Liver (tissue), 3 donors: ENCODE measurements around the gene TMEM254.

ENCODE experiments used
- EGR1 ChIP-seq, 2 donors: IDR thresholded peaks; 2 replicates each; pipeline ENCODE4 v1.6.1; 2016 to 2018; ENCODE audit warnings: antibody characterized with exemption in 2 of 2, low read depth in 2 of 2
- RAD21 ChIP-seq, 2 donors: IDR thresholded peaks; 2 replicates each; pipeline ENCODE4 v1.6.1; 2016; ENCODE audit warnings: antibody characterized with exemption in 2 of 2, mild to moderate bottlenecking in 2 of 2
- TAF1 ChIP-seq: conservative IDR thresholded peaks from 2 replicates; pipeline ENCODE4 v1.6.1; 2016; ENCODE audit warnings: antibody characterized with exemption, mild to moderate bottlenecking
- TF ChIP-seq, protein P1 (sequence below): fragments of 150-350 bp; IDR thresholded peaks from 2 replicates; pipeline ENCODE4 v1.5.1; 2017; ENCODE audit warnings: improper control_type of control experiment, low read depth, low read length; ENCODE audit not compliant: missing input control
- donor health status: healthy.
- donor health status: healthy.

GRCh38 chr10:80068270-80068669, 10.2 kb upstream of the TMEM254 start:
- TF ChIP-seq, protein P1, sequence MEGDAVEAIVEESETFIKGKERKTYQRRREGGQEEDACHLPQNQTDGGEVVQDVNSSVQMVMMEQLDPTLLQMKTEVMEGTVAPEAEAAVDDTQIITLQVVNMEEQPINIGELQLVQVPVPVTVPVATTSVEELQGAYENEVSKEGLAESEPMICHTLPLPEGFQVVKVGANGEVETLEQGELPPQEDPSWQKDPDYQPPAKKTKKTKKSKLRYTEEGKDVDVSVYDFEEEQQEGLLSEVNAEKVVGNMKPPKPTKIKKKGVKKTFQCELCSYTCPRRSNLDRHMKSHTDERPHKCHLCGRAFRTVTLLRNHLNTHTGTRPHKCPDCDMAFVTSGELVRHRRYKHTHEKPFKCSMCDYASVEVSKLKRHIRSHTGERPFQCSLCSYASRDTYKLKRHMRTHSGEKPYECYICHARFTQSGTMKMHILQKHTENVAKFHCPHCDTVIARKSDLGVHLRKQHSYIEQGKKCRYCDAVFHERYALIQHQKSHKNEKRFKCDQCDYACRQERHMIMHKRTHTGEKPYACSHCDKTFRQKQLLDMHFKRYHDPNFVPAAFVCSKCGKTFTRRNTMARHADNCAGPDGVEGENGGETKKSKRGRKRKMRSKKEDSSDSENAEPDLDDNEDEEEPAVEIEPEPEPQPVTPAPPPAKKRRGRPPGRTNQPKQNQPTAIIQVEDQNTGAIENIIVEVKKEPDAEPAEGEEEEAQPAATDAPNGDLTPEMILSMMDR, result no peak
- TF ChIP-seq RAD21 (IDR thresholded peaks at IDR 0.05) (no peak), EGR1 (IDR thresholded peaks at IDR 0.05; ENCODE audit: low read depth in 2 of 2) (no peak), TAF1 (no peak)
